ENCODE data around the gene AHR. TPM values are rescaled to one million over a fixed set of nuclear protein-coding genes. Genes with fewer than 3 reads are reported as not detected.

AHR gene
- total and polyA plus RNA-seq, 2 experiments from 2014 or later: 10.6 to 69.8 TPM

GRCh38 chr7:17331891-17332501 is 33.5 kb downstream of the AHR start:
- H3K27ac ChIP-seq: no peak overlapping the region
- H3K4me3 ChIP-seq: no peak overlapping the region
- no peaks in the 10 kb centered on the region for H3K27me3 ChIP-seq
- 77% methylated on average over 2 of the region's 2 CpGs for WGBS (ENCODE audit: low lambda C conversion rate, missing lambda C conversion rate)
- no peaks in the 10 kb centered on the region for H3K9me2 ChIP-seq (replicated peaks; ENCODE audit: insufficient read depth)
- H3K4me1 ChIP-seq (ENCODE audit: insufficient read depth): no peaks in the 10 kb centered on the region
- H3K36me3 ChIP-seq (replicated peaks; ENCODE audit: insufficient read depth, low read depth): no peaks in the 10 kb centered on the region
- H2AFZ ChIP-seq: no peak overlapping the region
- DNase-seq (ENCODE audit: low spot score): no peak
- no peaks in the 10 kb centered on the region for H4K20me1 ChIP-seq (ENCODE audit: insufficient read depth, poor library complexity, severe bottlenecking)
- no peak for TF ChIP-seq EZH2phosphoT487 (IDR thresholded peaks at IDR 0.05; ENCODE audit: low read depth, severe bottlenecking, unreplicated experiment)
- TF ChIP-seq CTCF (IDR thresholded peaks at IDR 0.05; ENCODE audit: poor library complexity): no peak
- no peak for TF ChIP-seq EZH2 (IDR thresholded peaks at IDR 0.05; ENCODE audit: borderline replicate concordance)
- peaks cover 28% of the 10 kb centered on the region for H3K79me2 ChIP-seq
- no peaks in the 10 kb centered on the region for H3K9me3 ChIP-seq (ENCODE audit: low read depth)
- H3K4me2 ChIP-seq: no peak overlapping the region

- TF ChIP-seq EZH2phosphoT487 (IDR thresholded peaks at IDR 0.05; ENCODE audit: low read depth, severe bottlenecking, unreplicated experiment) (no peak), CTCF (IDR thresholded peaks at IDR 0.05; ENCODE audit: poor library complexity) (no peak), EZH2 (IDR thresholded peaks at IDR 0.05; ENCODE audit: borderline replicate concordance) (no peak)
- Histone ChIP-seq H3K79me2 (peaks cover 16% of the 10 kb centered on the region), H3K27me3 (no peaks in the 10 kb centered on the region), H3K4me2 (no peak overlapping the region), H3K4me3 (no peak overlapping the region), H3K4me1 (ENCODE audit: insufficient read depth) (no peaks in the 10 kb centered on the region), H3K36me3 (replicated peaks; ENCODE audit: insufficient read depth, low read depth) (no peaks in the 10 kb centered on the region), H3K9me3 (ENCODE audit: low read depth) (no peaks in the 10 kb centered on the region), H4K20me1 (ENCODE audit: insufficient read depth, poor library complexity, severe bottlenecking) (no peaks in the 10 kb centered on the region), H3K9me2 (replicated peaks; ENCODE audit: insufficient read depth) (no peaks in the 10 kb centered on the region), H3K27ac (no peak overlapping the region), H2AFZ (no peak overlapping the region)
- no peak for DNase-seq (ENCODE audit: low spot score)
Measured at GRCh38 chr7:17333221-17333620, 34.8 kb downstream of the AHR start.

GRCh38 chr7:17336168-17336567 is 37.7 kb downstream of the AHR start:
- Histone ChIP-seq H3K79me2 (peaks cover 16% of the 10 kb centered on the region), H3K36me3 (replicated peaks; ENCODE audit: insufficient read depth, low read depth) (no peaks in the 10 kb centered on the region), H3K27ac (no peak overlapping the region)

More at GRCh38 chr7:17336168-17336567, 37.7 kb downstream of the AHR start:
- Histone ChIP-seq H4K20me1 (ENCODE audit: insufficient read depth, poor library complexity, severe bottlenecking) (no peaks in the 10 kb centered on the region), H3K9me3 (ENCODE audit: low read depth) (no peaks in the 10 kb centered on the region), H3K9me2 (replicated peaks; ENCODE audit: insufficient read depth) (no peaks in the 10 kb centered on the region), H3K4me2 (no peak overlapping the region), H3K27me3 (no peaks in the 10 kb centered on the region), H3K4me3 (no peak overlapping the region), H2AFZ (no peak overlapping the region), H3K4me1 (ENCODE audit: insufficient read depth) (no peaks in the 10 kb centered on the region)
- no peak for TF ChIP-seq EZH2 (IDR thresholded peaks at IDR 0.05; ENCODE audit: borderline replicate concordance)
- no peak for TF ChIP-seq EZH2phosphoT487 (IDR thresholded peaks at IDR 0.05; ENCODE audit: low read depth, severe bottlenecking, unreplicated experiment)
- TF ChIP-seq CTCF (IDR thresholded peaks at IDR 0.05; ENCODE audit: poor library complexity): no peak
- DNase-seq (ENCODE audit: low spot score): no peak
- WGBS (ENCODE audit: low lambda C conversion rate, missing lambda C conversion rate): 93% methylated on average over 4 of the region's 4 CpGs
